ENCODE results near the gene HPX. TPM values are rescaled to one million over a fixed set of nuclear protein-coding genes. Genes with fewer than 3 reads are reported as not detected.
A peak's percentile ranks its signal among the peaks of the same experiment; 100 is the strongest.

Gene HPX
- polyA plus RNA-seq, 3 donors: 0.40 TPM; not detected in 2

DNA sequence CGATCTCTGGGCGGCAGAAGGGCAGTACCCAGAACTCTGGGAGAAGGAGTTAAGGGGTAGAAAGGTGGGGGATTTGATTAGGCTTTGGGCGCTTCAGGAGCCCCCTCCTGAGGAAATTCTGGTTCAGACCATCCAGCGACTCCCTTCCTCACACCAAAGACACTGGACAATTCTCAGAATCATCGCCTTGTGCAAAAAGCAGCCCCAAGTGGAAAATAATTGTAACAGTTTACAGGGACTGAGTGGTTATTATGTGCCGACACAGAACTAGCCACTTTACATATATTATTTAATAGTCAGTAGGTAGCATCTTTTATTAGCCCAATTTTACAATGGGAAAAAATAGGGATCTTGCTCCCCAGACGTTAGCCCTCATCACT is 33.6 kb upstream of the HPX start:
- intact Hi-C loops (cut with micrococcal nuclease): loop anchor here in 1 of 2 donors (10.0 kb wide), 1 partner anchor 1510 kb away; the partner anchor contains the start of gene EIF3F
- Mint-ChIP-seq H3K9me3 (no peaks in the 10 kb centered on the region), H3K36me3 (peaks cover 22 to 26% of the 10 kb centered on the region in 2 donors), H3K4me1 (peaks cover 27% of the 10 kb centered on the region), H3K27ac (peak overlapping the region; percentile 66 to 91 (median 78)), H3K4me3 (peak overlapping the region; percentile 83 to 89), H3K27me3 (ENCODE audit: low read depth in 3 of 3) (peaks cover 0 to 7% (median 1%) of the 10 kb centered on the region in 3 donors)
- Histone ChIP-seq H3K9ac (ENCODE audit: insufficient read depth, low read length, poor library complexity, severe bottlenecking) (peak overlapping the region; percentile 79), H3K36me3 (replicated peaks in 1 of 2; ENCODE audit: control insufficient read depth in 1 of 2, insufficient read depth in 2 of 2, low read length in 2 of 2) (peaks cover 22 to 29% of the 10 kb centered on the region in 2 donors), H3K27me3 (ENCODE audit: control insufficient read depth in 2 of 2, insufficient read depth in 2 of 2, low read length in 2 of 2) (no peaks in the 10 kb centered on the region), H3K9me3 (replicated peaks in 1 of 2; ENCODE audit: control insufficient read depth in 1 of 2, insufficient read depth in 1 of 2, low read length in 2 of 2) (no peaks in the 10 kb centered on the region), H3K27ac (ENCODE audit: low read depth in 1 of 2, low read length in 2 of 2) (peak overlapping the region; percentile 61 to 63), H4K20me1 (ENCODE audit: insufficient read depth, low read length) (no peaks in the 10 kb centered on the region), H3K4me1 (ENCODE audit: control insufficient read depth in 1 of 2, insufficient read depth in 2 of 2, low read length in 2 of 2) (peaks cover 18 to 19% of the 10 kb centered on the region in 2 donors), H2AFZ (ENCODE audit: insufficient read depth, low read depth, low read length, poor library complexity, severe bottlenecking) (peak overlapping the region; percentile 91), H3K4me3 (replicated peaks in 1 of 3; ENCODE audit: low read depth in 2 of 3, low read length in 3 of 3) (peak overlapping the region; percentile 29 to 87 (median 51)), H3K4me2 (replicated peaks; ENCODE audit: extremely low read depth, low read length, poor library complexity, severe bottlenecking) (peak overlapping the region; percentile 84), H3K79me2 (ENCODE audit: insufficient read depth, low read length) (peaks cover 9% of the 10 kb centered on the region)
- 43% methylated on average over 1 of the region's 7 CpGs for WGBS (ENCODE audit: insufficient coverage)
- DNase-seq: no peak
- TF ChIP-seq, protein P1, sequence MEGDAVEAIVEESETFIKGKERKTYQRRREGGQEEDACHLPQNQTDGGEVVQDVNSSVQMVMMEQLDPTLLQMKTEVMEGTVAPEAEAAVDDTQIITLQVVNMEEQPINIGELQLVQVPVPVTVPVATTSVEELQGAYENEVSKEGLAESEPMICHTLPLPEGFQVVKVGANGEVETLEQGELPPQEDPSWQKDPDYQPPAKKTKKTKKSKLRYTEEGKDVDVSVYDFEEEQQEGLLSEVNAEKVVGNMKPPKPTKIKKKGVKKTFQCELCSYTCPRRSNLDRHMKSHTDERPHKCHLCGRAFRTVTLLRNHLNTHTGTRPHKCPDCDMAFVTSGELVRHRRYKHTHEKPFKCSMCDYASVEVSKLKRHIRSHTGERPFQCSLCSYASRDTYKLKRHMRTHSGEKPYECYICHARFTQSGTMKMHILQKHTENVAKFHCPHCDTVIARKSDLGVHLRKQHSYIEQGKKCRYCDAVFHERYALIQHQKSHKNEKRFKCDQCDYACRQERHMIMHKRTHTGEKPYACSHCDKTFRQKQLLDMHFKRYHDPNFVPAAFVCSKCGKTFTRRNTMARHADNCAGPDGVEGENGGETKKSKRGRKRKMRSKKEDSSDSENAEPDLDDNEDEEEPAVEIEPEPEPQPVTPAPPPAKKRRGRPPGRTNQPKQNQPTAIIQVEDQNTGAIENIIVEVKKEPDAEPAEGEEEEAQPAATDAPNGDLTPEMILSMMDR (IDR thresholded peaks at IDR 0.05): no peak

DNA sequence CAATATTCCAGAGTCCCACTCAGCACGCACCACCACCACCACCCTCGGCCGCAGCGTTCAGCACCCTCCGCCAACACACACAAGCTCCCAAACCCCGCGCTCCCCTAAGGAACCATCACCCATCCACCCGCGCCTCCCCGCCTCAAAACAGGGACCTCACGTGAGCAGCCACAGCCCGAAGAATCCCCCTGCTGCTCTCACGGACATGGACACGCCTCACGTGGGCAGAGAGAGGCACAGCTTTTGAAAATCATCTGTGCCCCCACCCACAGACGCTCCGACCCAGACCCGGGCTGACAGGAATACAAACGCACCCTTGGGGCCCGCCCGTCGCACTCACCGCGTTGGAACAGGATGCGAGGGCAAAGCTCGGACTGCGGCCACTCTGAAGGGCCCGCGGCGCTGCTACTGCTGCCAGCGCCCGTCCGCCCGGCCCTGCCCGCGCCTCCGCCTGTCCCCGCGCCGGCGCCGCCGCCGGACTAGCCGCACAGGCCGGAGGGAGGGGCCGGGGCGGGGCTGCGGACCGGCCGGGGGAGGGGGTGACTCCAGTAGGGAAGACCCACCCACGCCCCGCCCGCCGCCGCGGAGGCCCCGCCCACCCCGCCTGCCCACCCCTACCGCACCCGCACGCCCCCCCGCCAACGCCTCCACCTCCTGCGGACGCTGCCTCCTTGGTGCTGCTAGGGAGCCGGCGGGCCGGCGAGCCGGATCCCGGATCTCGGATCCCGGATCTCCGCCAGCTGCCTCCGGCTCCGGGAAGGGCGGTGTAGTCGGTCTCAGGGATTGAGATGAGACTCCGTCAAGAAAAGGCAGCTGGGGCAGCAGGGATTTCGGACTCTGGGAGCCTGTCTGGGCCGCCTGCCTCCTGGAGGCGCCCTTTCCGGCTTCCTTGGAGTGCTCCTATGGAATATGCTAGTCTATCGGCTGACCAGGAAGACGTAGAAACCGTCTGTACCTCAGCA is 32.9 kb upstream of the HPX start, which contains the start of gene TRIM3:
TRIM3 (minus strand) TSS at position 491 of the 962 bp plus-strand sequence. CDS start 8,246 bp downstream, outside the sequence.
- Histone ChIP-seq H3K4me3 (replicated peaks in 1 of 3; ENCODE audit: low read depth in 2 of 3, low read length in 3 of 3) (peak within 1 kb of the TSS; percentile 62 to 87 (median 81)), H4K20me1 (ENCODE audit: insufficient read depth, low read length) (no peaks in the 10 kb centered on the region), H3K79me2 (ENCODE audit: insufficient read depth, low read length) (peaks cover 9% of the 10 kb centered on the region), H2AFZ (ENCODE audit: insufficient read depth, low read depth, low read length, poor library complexity, severe bottlenecking) (peak within 1 kb of the TSS; percentile 91), H3K27ac (ENCODE audit: low read depth in 1 of 2, low read length in 2 of 2) (peak within 1 kb of the TSS; percentile 70 to 73), H3K4me1 (ENCODE audit: control insufficient read depth in 1 of 2, insufficient read depth in 2 of 2, low read length in 2 of 2) (peaks cover 25 to 26% of the 10 kb centered on the region in 2 donors), H3K9me3 (replicated peaks in 1 of 2; ENCODE audit: control insufficient read depth in 1 of 2, insufficient read depth in 1 of 2, low read length in 2 of 2) (no peaks in the 10 kb centered on the region), H3K9ac (ENCODE audit: insufficient read depth, low read length, poor library complexity, severe bottlenecking) (peak within 1 kb of the TSS; percentile 79), H3K36me3 (replicated peaks in 1 of 2; ENCODE audit: control insufficient read depth in 1 of 2, insufficient read depth in 2 of 2, low read length in 2 of 2) (peaks cover 18 to 23% of the 10 kb centered on the region in 2 donors), H3K27me3 (ENCODE audit: control insufficient read depth in 2 of 2, insufficient read depth in 2 of 2, low read length in 2 of 2) (no peaks in the 10 kb centered on the region), H3K4me2 (replicated peaks; ENCODE audit: extremely low read depth, low read length, poor library complexity, severe bottlenecking) (peak within 1 kb of the TSS; percentile 84)
- H3K36me3 Mint-ChIP-seq: peaks cover 16 to 19% of the 10 kb centered on the region in 2 donors
- H3K27me3 Mint-ChIP-seq (ENCODE audit: low read depth in 3 of 3): peaks cover 0 to 7% (median 1%) of the 10 kb centered on the region in 3 donors
- intact Hi-C loops (cut with micrococcal nuclease): loop anchor here in 1 of 2 donors (10.0 kb wide), 1 partner anchor 1511 kb away; the partner anchor contains the start of gene EIF3F
- peak within 1 kb of the TSS; percentile 77 to 92 (median 84) for H3K27ac Mint-ChIP-seq
- H3K4me1 Mint-ChIP-seq: peaks cover 27% of the 10 kb centered on the region
- TF ChIP-seq, protein P1 (IDR thresholded peaks at IDR 0.05): no peak
- WGBS (ENCODE audit: insufficient coverage): under 1% methylated on average over 62 of the region's 87 CpGs
- DNase-seq: peak; percentile 65 to 69 (median 68)
- H3K9me3 Mint-ChIP-seq: no peaks in the 10 kb centered on the region
- H3K4me3 Mint-ChIP-seq: peak within 1 kb of the TSS; percentile 91 to 94

Data from CD14-positive monocyte (primary cell).